Endodermal cell (in vitro differentiated cells): ENCODE measurements around the gene EXOC3L4. TPM values are rescaled to one million over a fixed set of nuclear protein-coding genes. Genes with fewer than 3 reads are reported as not detected.

Experiments used
- DNase-seq: peaks from one replicate; pipeline ENCODE4 v3.0.0-alpha.2; 2017
- H3K27ac ChIP-seq: 2 replicates; pipeline ENCODE4 v1.5.1; 2013; ENCODE audit warnings: mild to moderate bottlenecking, low read depth, low read length, moderate library complexity
- H3K27me3 ChIP-seq: 2 replicates; pipeline ENCODE4 v1.6.1; 2013; ENCODE audit warnings: mild to moderate bottlenecking, low read length, moderate library complexity; ENCODE audit not compliant: insufficient read depth, control insufficient read depth, poor library complexity, severe bottlenecking
- H3K36me3 ChIP-seq: 2 replicates; pipeline ENCODE4 v1.7.0; 2013; ENCODE audit warnings: mild to moderate bottlenecking, low read length, moderate library complexity; ENCODE audit not compliant: control insufficient read depth, insufficient read depth
- H3K4me1 ChIP-seq: one replicate; pipeline ENCODE4 v1.7.0; 2013; ENCODE audit warnings: low read length; ENCODE audit not compliant: control insufficient read depth, insufficient read depth
- H3K4me3 ChIP-seq: 2 replicates; pipeline ENCODE4 v1.5.1; 2013; ENCODE audit warnings: mild to moderate bottlenecking, low read length, moderate library complexity
- H3K9ac ChIP-seq: 2 replicates; pipeline ENCODE4 v1.6.1; 2013; ENCODE audit warnings: mild to moderate bottlenecking, low read length, moderate library complexity; ENCODE audit not compliant: poor library complexity, severe bottlenecking; ENCODE audit errors: extremely low read depth
- H3K9me3 ChIP-seq: 2 replicates; pipeline ENCODE4 v1.6.1; 2013; ENCODE audit warnings: mild to moderate bottlenecking, low read length, moderate library complexity; ENCODE audit not compliant: control insufficient read depth
- H3K27ac Mint-ChIP-seq: 2 replicates; pipeline ENCODE4 v1.8.0; 2020; ENCODE audit warnings: mixed read lengths
- H3K27me3 Mint-ChIP-seq: 2 replicates; pipeline ENCODE4 v1.8.0; 2021; ENCODE audit warnings: mild to moderate bottlenecking, mixed read lengths; ENCODE audit not compliant: insufficient read depth
- H3K36me3 Mint-ChIP-seq: 2 replicates; pipeline ENCODE4 v1.8.0; 2020; ENCODE audit warnings: low read depth, mixed read lengths
- H3K4me1 Mint-ChIP-seq: 2 replicates; pipeline ENCODE4 v1.8.0; 2020; ENCODE audit warnings: mixed read lengths
- H3K4me3 Mint-ChIP-seq: 2 replicates; pipeline ENCODE4 v1.8.0; 2020; ENCODE audit warnings: mild to moderate bottlenecking, moderate library complexity, mixed read lengths
- H3K9me3 Mint-ChIP-seq: 2 replicates; pipeline ENCODE4 v1.8.0; 2020; ENCODE audit warnings: mild to moderate bottlenecking, mixed read lengths
- CTCF ChIP-seq: fragments of 200-600 bp; sonication (generic); conservative IDR thresholded peaks from 2 replicates; pipeline ENCODE4 v1.5.0; 2021; ENCODE audit warnings: antibody characterized with exemption, mild to moderate bottlenecking
- whole genome bisulfite sequencing, 2 experiments: methylation state at CpG; one replicate each; pipeline versions ENCODE4 v1.1.5 to v1.1.7; 2013; ENCODE audit warnings: missing lambda C conversion rate in 2 of 2, mixed read lengths in 1 of 2; ENCODE audit not compliant: insufficient coverage in 1 of 2, insufficient read length in 1 of 2; 5-methylcytosine and 5-hydroxymethylcytosine counted together
- total RNA-seq, 2 donors: library from RNA; stranded (reverse); fragmentation: NEBNext Ultra II Directional in 1 of 2; extraction: Animal tissue kit (Norgen Biotek cat#: 25700) in 1 of 2; gene quantifications; 2 replicates in 1 of 2; 3 replicates in 1 of 2; pipeline ENCODE4 v1.2.1, GENCODE V29; 2021

EXOC3L4 gene
- total RNA-seq, 2 donors from 2014 or later, result 2.5 to 3.6 TPM

GRCh38 chr14:103101257-103101962, 6.9 kb downstream of the EXOC3L4 start:
- no peak for TF ChIP-seq CTCF
- H3K9me3 Mint-ChIP-seq, result peaks cover 3% of the 10 kb centered on the region
- Histone ChIP-seq H3K9me3 (no peaks in the 10 kb centered on the region), H3K4me3 (no peak overlapping the region), H3K9ac (no peak overlapping the region), H3K4me1 (peaks cover 8% of the 10 kb centered on the region), H3K27ac (no peak overlapping the region), H3K27me3 (peaks cover 26% of the 10 kb centered on the region), H3K36me3 (no peaks in the 10 kb centered on the region)
- no peak for DNase-seq
- H3K4me1 Mint-ChIP-seq, result peaks cover 6% of the 10 kb centered on the region
- no peak overlapping the region for H3K27ac Mint-ChIP-seq
- H3K36me3 Mint-ChIP-seq, result no peaks in the 10 kb centered on the region
- 91 to 92% methylated on average over 8 to 11 of the region's 11 CpGs for WGBS, 2 experiments
- H3K4me3 Mint-ChIP-seq, result no peak overlapping the region
- peaks cover 49% of the 10 kb centered on the region for H3K27me3 Mint-ChIP-seq

GRCh38 chr14:103101963-103102688, 7.6 kb downstream of the EXOC3L4 start:
- H3K27me3 Mint-ChIP-seq, result peaks cover 45% of the 10 kb centered on the region
- Histone ChIP-seq H3K4me3 (no peak overlapping the region), H3K27me3 (peaks cover 26% of the 10 kb centered on the region), H3K36me3 (no peaks in the 10 kb centered on the region), H3K27ac (no peak overlapping the region), H3K4me1 (peaks cover 8% of the 10 kb centered on the region), H3K9me3 (no peaks in the 10 kb centered on the region), H3K9ac (no peak overlapping the region)
- H3K4me1 Mint-ChIP-seq, result peaks cover 6% of the 10 kb centered on the region
- WGBS, 2 experiments, result 94 to 97% methylated on average over 59 to 85 of the region's 85 CpGs
- no peak for DNase-seq
- TF ChIP-seq CTCF, result no peak
- no peak overlapping the region for H3K27ac Mint-ChIP-seq
- H3K36me3 Mint-ChIP-seq, result no peaks in the 10 kb centered on the region
- peaks cover 3% of the 10 kb centered on the region for H3K9me3 Mint-ChIP-seq
- H3K4me3 Mint-ChIP-seq, result no peak overlapping the region

GRCh38 chr14:103102689-103103260, 8.2 kb downstream of the EXOC3L4 start:
- H3K27ac Mint-ChIP-seq, result no peak overlapping the region
- 90 to 95% methylated on average over 29 to 39 of the region's 39 CpGs for WGBS, 2 experiments
- no peaks in the 10 kb centered on the region for H3K9me3 ChIP-seq
- peaks cover 26% of the 10 kb centered on the region for H3K27me3 ChIP-seq
- H3K36me3 Mint-ChIP-seq, result no peaks in the 10 kb centered on the region
- H3K27ac ChIP-seq, result no peak overlapping the region
- DNase-seq, result no peak
- no peak overlapping the region for H3K4me3 Mint-ChIP-seq
- H3K4me1 Mint-ChIP-seq, result peaks cover 6% of the 10 kb centered on the region
- H3K36me3 ChIP-seq, result no peaks in the 10 kb centered on the region
- peaks cover 3% of the 10 kb centered on the region for H3K9me3 Mint-ChIP-seq
- TF ChIP-seq CTCF, result no peak
- no peak overlapping the region for H3K9ac ChIP-seq
- H3K27me3 Mint-ChIP-seq, result peaks cover 45% of the 10 kb centered on the region
- no peak overlapping the region for H3K4me3 ChIP-seq
- H3K4me1 ChIP-seq, result peaks cover 8% of the 10 kb centered on the region
